ENCODE results near the gene SRPK3. TPM values are rescaled to one million over a fixed set of nuclear protein-coding genes. Genes with fewer than 3 reads are reported as not detected.

Gene SRPK3
- total and polyA plus RNA-seq, 2 donors (not counting 3 experiments of a cell fraction or from before 2014, with no cell fraction given), result 0.25 to 0.40 TPM

- H3K79me2 ChIP-seq (ENCODE audit: control insufficient read depth, insufficient read depth, low read length), result no peaks in the 10 kb centered on the region
Measured at GRCh38 chrX:153767674-153768055, 13.2 kb upstream of the SRPK3 start.

More at GRCh38 chrX:153767674-153768055, 13.2 kb upstream of the SRPK3 start:
- Histone ChIP-seq H3K4me3 (replicated peaks in 1 of 3; ENCODE audit: insufficient read depth in 1 of 3, low read depth in 1 of 3, low read length in 3 of 3) (no peak overlapping the region), H4K20me1 (replicated peaks; ENCODE audit: control insufficient read depth, extremely low read depth, insufficient read depth, low read length) (no peaks in the 10 kb centered on the region), H3K4me1 (ENCODE audit: control insufficient read depth, extremely low read depth, insufficient read depth, low read length) (peaks cover 20% of the 10 kb centered on the region), H2AFZ (ENCODE audit: low read depth, low read length) (no peak overlapping the region), H3K27ac (ENCODE audit: insufficient read depth, low read depth, low read length) (no peak overlapping the region), H3K27me3 (ENCODE audit: control insufficient read depth in 2 of 2, insufficient read depth in 2 of 2, low read length in 2 of 2) (no peaks in the 10 kb centered on the region), H3K9me3 (replicated peaks; ENCODE audit: control insufficient read depth, insufficient read depth, low read length) (no peaks in the 10 kb centered on the region), H3K9ac (replicated peaks; ENCODE audit: extremely low read depth, insufficient read depth, low read length) (no peak overlapping the region), H3K9me1 (replicated peaks; ENCODE audit: control insufficient read depth, extremely low read depth, insufficient read depth, low read length) (no peaks in the 10 kb centered on the region), H3K4me2 (ENCODE audit: insufficient read depth, low read length) (no peak overlapping the region), H3K36me3 (ENCODE audit: control insufficient read depth in 2 of 2, extremely low read depth in 1 of 2, insufficient read depth in 2 of 2, low read length in 2 of 2) (peaks cover 0 to 15% of the 10 kb centered on the region in 2 experiments)
- FAIRE-seq (no peak), DNase-seq (ENCODE audit: low read depth, low spot score) (no peak)
- dilution Hi-C loops (cut with MboI; ENCODE audit: extremely low pct_ligation_motif_present, low sequenced_read_pairs), result no loop called here
- ChIA-PET POLR2A (no interaction called here), CTCF (interaction anchor here (1.3 kb wide), 1 partner anchor 12 kb away, joined by 3 read pairs; no protein-coding TSS in a partner anchor)
- TF ChIP-seq, protein P1, sequence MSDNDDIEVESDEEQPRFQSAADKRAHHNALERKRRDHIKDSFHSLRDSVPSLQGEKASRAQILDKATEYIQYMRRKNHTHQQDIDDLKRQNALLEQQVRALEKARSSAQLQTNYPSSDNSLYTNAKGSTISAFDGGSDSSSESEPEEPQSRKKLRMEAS (IDR thresholded peaks at IDR 0.05; ENCODE audit: insufficient read depth, insufficient read length), result no peak
- TF ChIP-seq POLR2A (IDR thresholded peaks at IDR 0.05; ENCODE audit: low read depth, low read length) (no peak), POLR2AphosphoS5 (IDR thresholded peaks at IDR 0.05; ENCODE audit: insufficient read depth, low read depth, low read length) (no peak), EZH2 (IDR thresholded peaks at IDR 0.05; ENCODE audit: borderline replicate concordance, low read depth, low read length, severe bottlenecking) (no peak), GATA2 (IDR thresholded peaks at IDR 0.05; ENCODE audit: insufficient read depth, insufficient read length, low read depth, low read length) (no peak), CTCF (IDR thresholded peaks at IDR 0.05; ENCODE audit: extremely low read depth in 1 of 2, insufficient read depth in 1 of 2, low read depth in 1 of 2, low read length in 2 of 2) (no peak), FOS (IDR thresholded peaks at IDR 0.05; ENCODE audit: borderline replicate concordance, insufficient read depth, low read length) (no peak), MYC (IDR thresholded peaks at IDR 0.05; ENCODE audit: low read depth, low read length) (no peak), JUN (IDR thresholded peaks at IDR 0.05; ENCODE audit: borderline replicate concordance, insufficient read depth, insufficient read length, low read depth) (no peak)
- intact Hi-C loops (cut with micrococcal nuclease), result loop anchor here (10.0 kb wide), 1 partner anchor 277 kb away; no protein-coding TSS in a partner anchor
- BruUV-seq (replicated peaks), result no TSS peak

Measured in endothelial cell of umbilical vein (primary cell).